HL-60/S4 treated with retinoic acid at 250 ng/mL for 4 days and 3 days (cell line): ENCODE results near the gene SKP1.
"Not testable (repeated sequence)": the region's sequence is repeated elsewhere in the genome, so short reads cannot be mapped to it uniquely, and the experiment has no call there.

Source experiments
- in situ Hi-C: fragments of 300-500 bp; cut with MboI; formaldehyde crosslinking; loops from 2 replicates; pipeline ENCODE4 v1.7.0; 2022; ENCODE audit warnings: low sequenced_read_pairs

SKP1 gene

DNA sequence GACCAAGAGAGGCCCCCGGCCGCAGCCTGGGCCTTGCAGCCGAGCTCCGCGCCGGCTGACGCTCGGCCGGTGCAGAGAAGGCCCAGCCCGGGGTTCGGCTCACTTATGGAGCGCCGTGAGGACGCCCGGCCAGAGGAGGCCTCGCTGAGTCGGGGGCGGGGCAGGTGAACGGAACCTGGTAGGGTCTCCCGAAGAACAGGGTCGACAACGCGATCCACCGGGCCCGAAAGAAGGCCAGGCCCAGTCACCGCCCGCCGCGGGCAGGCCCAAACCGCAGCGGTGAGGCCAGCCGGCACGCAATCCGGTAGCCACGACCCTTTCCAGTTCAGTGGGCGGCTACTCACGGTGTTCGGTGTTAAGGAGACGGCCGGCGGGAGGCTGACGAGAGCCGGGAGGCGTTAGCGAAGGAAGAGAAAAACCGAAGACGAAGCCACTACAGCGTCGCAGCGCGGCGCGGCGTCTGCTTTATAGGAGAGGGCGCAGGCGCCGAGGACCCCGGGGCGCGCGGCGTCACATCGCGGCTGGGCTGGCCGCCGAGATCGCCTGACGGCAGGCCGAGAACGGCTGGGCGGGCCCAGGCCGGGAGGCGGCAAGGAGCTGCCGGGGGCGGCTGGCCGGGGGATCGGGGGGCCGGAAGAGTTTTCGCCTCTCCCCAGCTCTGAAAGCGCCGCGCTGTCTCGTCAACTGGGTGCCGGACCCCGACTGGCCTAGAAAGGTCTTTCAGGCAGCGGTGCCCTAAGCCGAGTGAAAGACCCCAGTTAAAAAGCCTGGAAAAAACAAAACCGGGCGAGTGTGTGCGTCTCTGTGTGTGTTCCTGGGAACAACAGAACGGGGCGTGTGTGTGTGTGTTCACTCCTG is at the start of gene SKP1:
Gene SKP1, minus strand, starts transcription at position 440 of the 858 bp plus-strand sequence. CDS start 2,928 bp downstream, outside the sequence.
- in situ Hi-C loops: loop anchor here (25.0 kb wide), 1 partner anchor 411 kb away; no protein-coding TSS in a partner anchor

DNA sequence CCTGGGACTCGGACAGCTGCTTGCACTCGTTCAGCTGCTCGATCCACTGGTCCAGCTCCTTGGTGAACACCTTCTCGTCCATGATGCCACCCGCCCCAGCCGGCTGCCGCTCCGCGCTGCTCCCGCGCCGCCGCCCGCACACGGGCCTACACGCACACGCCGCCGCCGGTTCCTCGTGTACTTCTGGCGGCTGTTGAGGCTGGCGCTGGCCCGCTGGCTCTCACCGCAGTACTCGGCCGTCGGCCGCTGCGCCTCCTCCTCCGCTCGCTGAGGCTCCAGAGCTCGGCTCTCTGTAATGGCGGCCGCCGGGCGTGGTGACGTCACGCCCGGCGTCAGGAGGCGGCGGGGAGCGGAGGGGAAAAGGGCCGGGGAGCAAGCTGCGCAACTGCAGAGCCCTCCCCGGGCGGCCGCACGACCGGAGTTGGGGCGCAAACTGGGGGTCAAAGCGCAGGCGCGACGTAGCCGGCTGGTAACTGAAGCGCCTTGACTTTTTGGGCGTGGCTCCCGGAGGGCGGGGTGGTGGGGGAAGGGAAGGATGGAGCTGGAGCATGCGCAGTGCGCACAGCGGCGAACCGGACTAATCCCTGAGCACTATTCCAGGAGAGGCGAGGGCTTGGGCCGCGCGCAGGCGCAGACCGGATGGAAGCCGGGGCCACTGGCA is 49.2 kb upstream of the SKP1 start, which contains the start of gene PPP2CA:
Gene PPP2CA, minus strand, starts transcription at position 294 of the 661 bp plus-strand sequence. Its CDS starts 212 bp downstream, at position 82.
- in situ Hi-C loops: no loop called here

DNA sequence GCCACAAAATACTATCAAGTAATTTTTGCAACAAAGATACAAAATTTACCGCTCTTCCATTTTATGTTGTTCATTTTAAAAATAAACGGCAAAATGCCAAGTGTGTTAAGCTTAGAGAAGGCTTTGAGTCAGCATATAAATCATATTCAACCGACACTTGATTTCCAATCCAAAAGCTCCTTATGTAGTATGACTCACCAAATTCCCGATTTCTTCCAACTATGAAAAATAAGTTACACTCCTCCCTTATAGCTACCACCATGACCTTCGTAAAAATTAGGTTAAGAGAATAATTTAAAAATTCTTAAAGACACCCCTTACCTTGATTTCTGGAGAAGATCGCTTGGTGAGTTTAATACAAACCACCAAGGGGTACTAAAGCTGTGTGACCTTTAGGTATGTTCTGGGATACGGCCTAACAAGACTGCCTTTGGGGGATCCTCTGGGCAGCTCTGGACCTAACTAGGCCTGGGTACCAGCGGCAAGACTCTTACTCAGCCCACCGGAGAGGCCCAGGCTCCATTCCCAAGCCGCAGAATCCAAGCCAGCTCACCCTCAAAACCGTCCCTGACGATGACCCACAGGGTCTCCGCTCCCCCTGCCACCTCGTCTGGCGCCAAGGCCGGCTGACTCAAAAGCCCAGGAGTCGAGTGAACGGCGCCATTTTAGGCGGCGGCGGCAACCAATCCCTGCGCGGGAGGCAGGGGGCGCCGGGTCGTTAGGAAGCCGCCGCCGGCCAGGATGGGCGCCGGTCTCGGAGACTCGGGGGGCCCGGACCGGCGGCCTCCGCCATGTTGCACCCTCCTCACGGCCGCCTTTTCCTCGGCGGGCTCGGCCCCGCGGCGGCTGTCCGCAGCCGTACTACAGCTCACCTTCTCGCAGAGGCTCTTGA is 48.4 kb upstream of the SKP1 start:
- in situ Hi-C loops: no loop called here

DNA sequence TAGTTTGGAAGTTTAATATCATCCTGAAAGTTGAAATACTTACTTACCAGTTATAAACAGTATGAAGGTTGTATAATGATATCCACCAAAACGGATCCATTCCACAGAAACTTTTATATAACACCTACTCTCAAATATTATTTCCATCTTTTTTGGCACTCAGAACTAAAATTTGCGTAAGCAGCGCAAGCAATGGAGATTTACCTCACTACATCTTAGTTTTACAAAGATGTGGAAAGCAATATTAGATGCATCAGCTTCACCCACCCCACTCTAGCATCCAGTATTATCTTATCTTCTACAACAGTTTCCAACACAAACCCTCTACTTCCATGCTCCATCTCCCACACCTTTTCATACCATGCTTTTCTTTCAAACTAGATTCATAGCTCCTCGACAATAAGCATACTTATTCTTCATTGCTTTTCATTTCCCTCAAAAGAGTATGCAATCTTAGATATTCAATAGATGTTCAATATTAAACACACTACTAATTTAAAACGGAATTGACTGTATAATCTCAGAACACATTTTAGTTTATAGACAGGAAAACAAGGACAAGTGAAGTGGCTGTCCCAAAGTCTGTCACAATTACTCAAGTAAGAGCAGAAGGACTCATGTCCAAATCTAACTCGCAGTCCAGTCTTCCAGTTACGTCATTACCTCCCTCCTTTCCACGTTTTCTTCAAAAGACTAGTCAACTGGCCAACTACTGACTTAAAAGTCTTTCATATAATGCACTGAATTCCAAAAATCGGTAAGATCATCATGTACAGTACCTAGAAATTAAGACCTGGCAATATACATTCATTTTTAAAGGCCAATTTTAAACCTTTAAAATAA is 46.9 kb upstream of the SKP1 start:
- in situ Hi-C loops: no loop called here

DNA sequence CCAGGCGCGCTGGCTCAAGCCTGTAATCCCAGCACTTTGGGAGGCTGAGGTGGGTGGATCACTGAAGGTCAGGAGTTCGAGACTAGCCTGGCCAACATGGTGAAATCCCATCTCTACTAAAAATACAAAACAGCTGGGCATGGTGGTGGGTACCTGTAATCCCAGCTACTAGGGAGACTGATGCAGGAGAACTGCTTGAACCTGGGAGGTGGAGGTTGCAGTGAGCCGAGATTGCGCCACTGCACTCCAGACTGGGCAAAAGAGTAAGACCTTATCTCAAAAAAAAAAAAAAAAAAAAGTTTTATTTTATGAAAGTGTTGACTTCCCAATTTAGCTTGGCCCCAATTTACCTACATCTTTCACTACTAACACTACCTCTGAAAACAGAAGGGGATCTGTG is 44.9 kb upstream of the SKP1 start:
- in situ Hi-C loops: not testable (repeated sequence)

DNA sequence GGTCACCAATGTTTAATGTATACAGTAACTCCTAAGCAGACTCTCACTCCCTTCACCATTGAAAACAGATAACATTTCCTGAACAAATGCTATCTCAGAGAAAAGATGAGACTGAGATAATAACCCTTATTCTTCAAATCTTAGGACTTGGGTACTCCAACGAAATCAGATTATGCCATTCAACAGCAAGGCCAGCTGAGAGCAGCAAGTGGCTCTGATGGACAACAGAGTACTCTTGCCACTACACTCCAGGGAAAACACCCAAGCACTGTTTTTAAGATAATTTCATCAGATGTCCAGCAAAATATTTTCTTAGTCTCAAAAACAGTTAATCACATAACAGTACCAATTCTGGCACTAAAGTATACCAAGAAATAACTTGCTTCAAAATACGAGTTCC is 39.0 kb upstream of the SKP1 start:
- in situ Hi-C loops: no loop called here

DNA sequence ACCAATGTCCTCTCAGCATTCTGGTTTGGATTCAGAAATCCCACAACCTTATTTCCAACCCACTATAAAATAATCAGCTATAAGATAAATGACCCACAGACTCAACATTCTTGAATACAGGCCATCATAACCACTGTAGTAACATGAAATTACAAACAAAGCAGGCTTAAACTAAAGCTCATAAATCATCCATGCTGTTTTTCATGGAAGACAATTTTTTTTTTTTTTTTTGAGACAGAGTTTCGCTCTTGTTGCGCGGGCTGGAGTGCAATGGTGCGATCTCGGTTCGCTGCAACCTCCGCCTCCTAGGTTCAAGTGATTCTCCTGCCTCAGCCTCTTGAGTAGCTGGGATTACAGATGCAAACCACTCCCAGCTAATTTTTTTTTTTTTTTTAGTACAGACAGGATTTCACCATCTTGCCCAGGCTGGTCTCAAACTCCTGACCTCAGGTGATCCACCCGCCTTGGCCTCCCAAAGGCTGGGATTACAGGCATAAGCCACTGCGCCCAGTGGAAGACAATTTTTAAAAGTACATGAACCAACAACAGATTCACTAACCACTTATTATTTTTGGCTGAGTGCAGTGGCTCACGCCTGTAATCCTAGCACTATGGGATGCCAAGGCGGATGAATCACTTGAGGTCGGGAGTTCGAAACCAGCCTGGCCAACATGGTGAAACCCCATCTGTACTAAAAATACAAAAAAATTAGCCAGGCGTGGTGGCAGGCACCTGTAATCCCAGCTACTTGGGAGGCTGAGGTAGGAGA is 34.7 kb upstream of the SKP1 start:
- in situ Hi-C loops: not testable (repeated sequence)

DNA sequence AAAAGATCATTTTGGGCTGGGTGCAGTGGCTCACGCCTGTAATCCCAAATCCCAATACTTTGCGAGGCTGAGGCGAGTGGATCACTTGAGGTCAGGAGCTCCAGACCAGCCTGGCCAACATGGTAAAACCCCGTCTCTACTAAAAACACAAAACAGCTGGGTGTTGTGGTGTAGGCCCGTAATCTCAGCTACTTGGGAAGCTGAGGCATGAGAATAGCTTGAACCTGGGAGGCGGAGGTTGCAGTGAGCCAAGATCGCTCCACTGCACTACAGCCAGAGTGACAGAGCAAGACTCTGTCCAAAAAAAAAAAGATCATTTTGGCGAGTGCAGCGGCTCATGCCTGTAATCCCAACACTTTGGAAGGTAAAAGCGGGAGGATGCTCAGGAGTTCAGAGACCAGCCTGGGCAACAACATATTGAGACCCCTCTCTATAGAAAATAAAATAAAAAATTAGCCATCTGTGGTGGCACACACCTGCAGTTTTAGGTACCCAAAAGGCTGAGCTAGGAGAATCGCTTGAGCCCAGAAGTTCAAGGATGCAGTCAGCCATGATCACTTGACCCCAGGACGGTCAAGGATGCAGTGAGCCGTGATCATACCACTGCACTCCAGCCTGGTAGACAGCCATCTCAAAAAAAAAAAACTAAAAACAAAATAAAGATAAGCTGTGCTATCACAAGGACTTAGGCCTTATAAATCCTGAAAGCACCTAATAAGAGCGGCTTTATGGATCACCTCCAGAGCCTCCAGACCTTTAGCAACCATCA is 32.9 kb upstream of the SKP1 start:
- in situ Hi-C loops: loop anchor here (10.0 kb wide), 1 partner anchor 75 kb away; no protein-coding TSS in a partner anchor

DNA sequence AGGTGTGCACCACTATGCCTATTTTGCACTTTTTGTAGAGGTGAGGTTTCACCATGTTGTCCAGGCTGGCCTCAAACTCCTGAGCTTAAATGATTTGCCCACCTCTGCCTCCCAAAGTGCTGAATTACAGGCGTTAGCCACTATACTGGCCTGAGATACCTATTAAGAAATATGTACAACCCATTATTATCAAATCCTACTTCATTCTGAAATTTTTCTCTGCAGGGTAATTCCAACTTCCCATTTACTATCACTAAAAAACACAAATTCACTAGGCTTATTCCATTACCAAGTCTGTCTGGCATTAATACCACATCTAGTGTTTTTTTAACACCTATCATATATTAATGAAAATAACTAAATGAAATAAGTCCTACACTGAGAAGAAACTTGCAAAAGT is 30.9 kb upstream of the SKP1 start:
- in situ Hi-C loops: loop anchor here (10.0 kb wide), 1 partner anchor 77 kb away; no protein-coding TSS in a partner anchor

DNA sequence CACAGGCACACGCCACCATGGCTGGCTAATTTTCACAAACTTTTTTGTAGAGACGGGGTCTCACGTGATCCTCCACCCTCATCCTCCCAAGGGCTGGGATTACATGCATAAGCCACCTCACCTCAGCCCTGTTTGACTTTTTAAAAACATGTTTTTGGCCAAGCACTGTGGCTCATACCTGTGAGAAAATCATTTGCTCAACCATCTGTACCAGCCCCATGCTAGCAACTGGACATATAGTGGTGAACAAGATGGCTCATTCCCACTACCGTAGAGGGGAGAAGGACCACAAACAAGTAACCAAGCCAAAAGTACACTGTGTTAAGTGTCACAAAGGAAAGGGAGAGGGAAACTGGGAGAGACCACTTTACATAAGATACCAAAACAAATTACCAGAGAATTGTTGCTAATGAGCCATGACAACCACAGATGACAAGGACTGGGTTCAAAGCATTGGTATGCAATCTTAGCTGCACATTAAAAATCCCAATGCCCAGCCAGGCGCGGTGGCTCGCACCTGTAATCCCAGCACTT is 29.9 kb upstream of the SKP1 start:
- in situ Hi-C loops: loop anchor here (10.0 kb wide), 1 partner anchor 78 kb away; no protein-coding TSS in a partner anchor

DNA sequence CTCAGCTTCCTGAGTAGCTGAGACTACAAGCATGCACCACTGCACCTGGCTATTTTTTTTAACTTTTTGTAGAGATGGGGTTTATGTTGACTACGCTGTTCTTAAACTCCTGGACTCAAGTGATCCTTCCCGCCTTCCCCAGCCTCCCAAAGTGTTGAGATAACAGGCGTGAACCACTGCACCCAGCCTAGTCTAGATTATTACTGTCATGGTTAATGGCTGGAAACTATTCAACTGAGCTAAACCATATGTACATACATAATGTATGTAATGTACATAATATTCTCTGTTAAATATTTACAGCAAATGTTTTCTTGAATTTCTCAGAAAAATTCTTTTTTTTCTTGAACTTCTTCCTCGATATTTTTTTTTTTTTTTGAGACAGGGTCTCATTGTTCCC is 27.8 kb upstream of the SKP1 start:
- in situ Hi-C loops: loop anchor here (10.0 kb wide), 1 partner anchor 80 kb away; no protein-coding TSS in a partner anchor

DNA sequence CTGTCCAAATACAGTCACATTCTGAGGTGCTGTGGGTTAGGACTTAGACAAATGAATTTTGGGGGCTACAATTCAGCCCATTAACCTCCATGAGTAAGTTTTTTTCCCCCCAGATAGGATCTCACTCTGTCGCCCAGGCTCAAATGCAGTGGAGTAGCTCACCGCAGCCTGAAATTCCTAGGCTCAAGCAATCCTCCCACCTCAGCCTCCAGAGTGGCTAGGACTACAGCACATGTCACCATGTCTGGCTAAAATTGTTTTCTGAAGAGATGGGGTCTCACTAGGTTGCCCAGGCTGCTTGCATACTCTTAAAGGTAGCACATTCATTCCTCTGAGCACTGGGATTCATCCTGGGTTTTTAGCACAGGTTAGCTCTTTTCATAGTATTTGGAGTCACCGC is 26.9 kb upstream of the SKP1 start:
- in situ Hi-C loops: loop anchor here (10.0 kb wide), 1 partner anchor 81 kb away; no protein-coding TSS in a partner anchor

DNA sequence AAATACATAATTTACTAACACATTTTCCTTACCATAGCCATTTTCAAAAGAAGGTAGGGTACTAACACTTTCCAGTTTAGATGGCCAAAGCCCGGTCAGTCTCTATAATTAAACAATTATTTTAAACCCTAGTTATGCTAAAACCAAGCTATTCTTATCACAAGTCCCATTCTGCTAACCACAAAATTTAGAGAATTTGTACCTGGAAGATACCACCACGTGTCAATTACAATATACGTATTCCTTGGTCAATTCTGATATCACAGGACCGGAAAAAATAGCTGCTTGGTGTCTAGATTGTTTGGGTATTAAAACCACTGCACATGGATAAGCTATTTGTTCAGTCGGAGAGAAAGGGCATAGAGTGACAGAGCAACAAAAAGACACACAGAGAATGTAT is 18.9 kb upstream of the SKP1 start:
- in situ Hi-C loops: loop anchor here (25.0 kb wide), 1 partner anchor 392 kb away; no protein-coding TSS in a partner anchor

DNA sequence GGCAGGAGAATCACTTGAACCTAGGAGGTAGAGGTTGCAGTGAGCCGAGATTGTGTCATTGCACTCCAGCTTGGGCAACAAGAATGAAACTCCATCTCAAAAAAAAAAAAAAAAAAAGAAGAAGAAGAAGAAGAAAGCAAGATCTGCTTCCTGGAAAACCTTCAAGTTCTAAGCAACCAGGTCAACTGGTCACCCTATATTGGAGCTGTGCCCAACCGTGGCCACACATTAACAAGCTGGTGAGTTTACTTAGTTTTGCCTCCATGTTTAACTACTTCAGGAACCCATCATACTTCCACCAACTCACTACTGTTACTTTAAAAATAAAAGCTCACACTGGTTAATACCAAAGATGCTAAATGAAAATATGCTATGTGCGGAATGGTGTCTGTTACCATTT is 12.3 kb upstream of the SKP1 start:
- in situ Hi-C loops: loop anchor here (25.0 kb wide), 1 partner anchor 398 kb away; no protein-coding TSS in a partner anchor

DNA sequence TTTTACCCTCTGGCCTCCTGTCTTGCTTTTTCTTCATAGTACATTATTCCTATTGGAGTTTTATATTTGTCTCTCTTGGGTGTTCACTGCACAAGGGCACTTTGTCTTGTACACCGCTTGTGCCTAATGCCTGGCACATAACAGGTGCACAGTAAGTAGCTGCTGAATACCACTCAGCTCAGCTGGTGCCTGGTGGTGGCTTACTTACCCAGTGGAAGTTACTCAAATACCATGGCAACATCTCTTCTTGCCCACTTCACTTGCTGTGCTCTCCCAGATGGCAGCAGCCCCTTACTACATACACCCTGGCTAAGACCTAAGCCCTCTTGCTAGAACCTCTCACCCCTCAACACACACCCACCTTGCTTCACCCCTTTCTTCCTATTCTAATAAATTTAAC is 11.3 kb upstream of the SKP1 start:
- in situ Hi-C loops: loop anchor here (25.0 kb wide), 1 partner anchor 399 kb away; no protein-coding TSS in a partner anchor

DNA sequence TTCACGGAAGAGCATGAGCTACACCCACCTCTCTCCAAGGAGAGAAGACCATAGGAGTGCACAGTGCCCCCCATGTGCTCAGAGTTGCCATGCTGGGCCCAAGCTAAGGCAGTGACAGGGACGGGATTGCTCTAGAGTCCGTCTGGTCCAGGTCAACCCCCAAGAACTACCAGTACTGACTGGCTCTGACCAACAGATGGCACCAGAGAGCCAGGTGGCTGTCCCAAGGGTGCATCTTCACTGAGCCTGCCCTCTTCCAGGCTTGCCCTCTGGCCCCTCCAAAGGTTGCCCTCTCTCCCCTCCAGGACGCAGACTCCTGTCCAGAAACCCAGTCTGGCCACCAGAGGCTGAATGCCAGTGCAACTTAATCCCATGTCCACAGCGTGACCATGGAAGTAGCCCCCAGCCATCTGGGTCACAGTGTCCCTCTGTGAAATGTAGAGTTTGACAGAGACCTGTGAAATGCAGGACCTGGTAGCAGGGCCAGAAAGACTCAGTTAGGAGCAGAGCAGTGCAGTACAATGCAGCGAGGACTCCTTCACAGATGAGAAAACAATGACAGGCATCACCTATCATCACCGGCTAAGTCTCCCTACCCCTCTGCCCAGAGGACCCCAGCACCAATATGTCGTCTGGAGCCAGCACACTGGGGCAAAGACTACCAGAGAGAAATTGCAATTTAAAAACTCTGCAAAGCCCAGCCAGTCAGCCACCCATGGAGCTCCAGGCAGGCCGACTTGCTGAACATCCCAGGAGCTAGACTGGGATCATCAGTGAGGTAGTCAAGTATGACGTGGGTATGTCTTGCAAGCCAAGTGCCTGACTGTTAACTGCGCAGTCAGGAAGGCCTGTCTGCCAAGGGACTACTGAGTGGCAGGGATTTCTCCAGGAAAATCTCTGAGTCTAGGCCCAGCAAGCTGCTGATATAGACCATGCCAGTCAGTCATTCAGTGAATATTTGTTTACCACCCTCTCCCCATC is 7.7 kb upstream of the SKP1 start:
- in situ Hi-C loops: loop anchor here (25.0 kb wide), 1 partner anchor 403 kb away; no protein-coding TSS in a partner anchor
